Activated CD4-positive, alpha-beta T cell treated with anti-CD3 and anti-CD28 coated beads, Interleukin-2, amount 50 U/mL, for 4 hours (primary cell): Measurements from ENCODE around the gene MASP2.
"Not testable (repeated sequence)": the region's sequence is repeated elsewhere in the genome, so short reads cannot be mapped to it uniquely, and the experiment has no call there.

Experiments
- DNase-seq, 2 experiments: peaks; one replicate each; pipeline ENCODE4 v3.0.0-alpha.2; 2020

MASP2 gene

GRCh38 chr1:11037019-11037739, 9.9 kb downstream of the MASP2 start:
- not testable (repeated sequence) for DNase-seq

GRCh38 chr1:11031624-11032262, 15.3 kb downstream of the MASP2 start:
- DNase-seq, result no peak

GRCh38 chr1:11030865-11031264, 16.2 kb downstream of the MASP2 start:
- no peak for DNase-seq

GRCh38 chr1:11028018-11028417, 19.0 kb downstream of the MASP2 start:
- DNase-seq, result no peak

- DNase-seq, result no peak
Observed at GRCh38 chr1:11027316-11027715, 19.7 kb downstream of the MASP2 start.

GRCh38 chr1:11026903-11027302, 20.1 kb downstream of the MASP2 start:
- DNase-seq, result no peak

- no peak for DNase-seq
Observed at GRCh38 chr1:11026052-11026451, 21.0 kb downstream of the MASP2 start.

- DNase-seq, result no peak
Observed at GRCh38 chr1:11025618-11026017, 21.4 kb downstream of the MASP2 start.

- DNase-seq, result no peak
Observed at GRCh38 chr1:11024874-11025203, 22.2 kb downstream of the MASP2 start.

- no peak for DNase-seq
Observed at GRCh38 chr1:11024154-11024873, 22.7 kb downstream of the MASP2 start.

- DNase-seq, result no peak
Observed at GRCh38 chr1:11023201-11023600, 23.8 kb downstream of the MASP2 start.

- no peak for DNase-seq
Observed at GRCh38 chr1:11019971-11020370, 27.1 kb downstream of the MASP2 start.

- DNase-seq, result not testable (repeated sequence)
Observed at GRCh38 chr1:11019358-11019757, 27.7 kb downstream of the MASP2 start.

GRCh38 chr1:11013160-11013531, 33.9 kb downstream of the MASP2 start:
- DNase-seq, result no peak

GRCh38 chr1:11012260-11013159, 34.5 kb downstream of the MASP2 start, which contains the start of gene TARDBP:
Gene TARDBP, plus strand, starts transcription at chr1:11012654. Its CDS starts 1,074 bp downstream, at chr1:11013728.
- peak; percentile 89 for DNase-seq

GRCh38 chr1:11000526-11000925, 46.5 kb downstream of the MASP2 start:
- no peak for DNase-seq

GRCh38 chr1:10996100-10996499, 50.9 kb downstream of the MASP2 start:
- DNase-seq, result no peak

- no peak for DNase-seq
Observed at GRCh38 chr1:10992864-10993263, 54.2 kb downstream of the MASP2 start.

- DNase-seq, result not testable (repeated sequence)
Observed at GRCh38 chr1:10992004-10992403, 55.0 kb downstream of the MASP2 start.

- no peak for DNase-seq
Observed at GRCh38 chr1:10990828-10991227, 56.2 kb downstream of the MASP2 start.

- not testable (repeated sequence) for DNase-seq
Observed at GRCh38 chr1:10989920-10990516, 57.0 kb downstream of the MASP2 start.

- DNase-seq, result no peak
Observed at GRCh38 chr1:10989095-10989494, 57.9 kb downstream of the MASP2 start.
